Measurements from ENCODE around the gene CCR8.

CCR8 gene

GRCh38 chr3:39323494-39323893, 6.0 kb upstream of the CCR8 start:
- no peak overlapping the region for H3K4me3 ChIP-seq (ENCODE audit: low read length)
- no peak for TF ChIP-seq CTCF (IDR thresholded peaks at IDR 0.05; ENCODE audit: insufficient read depth, low read depth, low read length, missing control alignments)
- no peak for DNase-seq (ENCODE audit: low read depth)

GRCh38 chr3:39325236-39325635, 4.3 kb upstream of the CCR8 start:
- no peak overlapping the region for H3K4me3 ChIP-seq (ENCODE audit: low read length)
- DNase-seq (ENCODE audit: low read depth): no peak
- TF ChIP-seq CTCF (IDR thresholded peaks at IDR 0.05; ENCODE audit: insufficient read depth, low read depth, low read length, missing control alignments): no peak

- H3K4me3 ChIP-seq (ENCODE audit: low read length): no peak overlapping the region
- no peak for DNase-seq (ENCODE audit: low read depth)
- no peak for TF ChIP-seq CTCF (IDR thresholded peaks at IDR 0.05; ENCODE audit: insufficient read depth, low read depth, low read length, missing control alignments)
Measured at GRCh38 chr3:39327053-39327745, 2.3 kb upstream of the CCR8 start.

GRCh38 chr3:39327746-39328349, 1.7 kb upstream of the CCR8 start:
- TF ChIP-seq CTCF (IDR thresholded peaks at IDR 0.05; ENCODE audit: insufficient read depth, low read depth, low read length, missing control alignments): no peak
- H3K4me3 ChIP-seq (ENCODE audit: low read length): no peak overlapping the region
- no peak for DNase-seq (ENCODE audit: low read depth)

GRCh38 chr3:39330824-39331223, 1.3 kb downstream of the CCR8 start:
- no peak for DNase-seq (ENCODE audit: low read depth)
- TF ChIP-seq CTCF (IDR thresholded peaks at IDR 0.05; ENCODE audit: insufficient read depth, low read depth, low read length, missing control alignments): no peak
- no peak overlapping the region for H3K4me3 ChIP-seq (ENCODE audit: low read length)

- DNase-seq (ENCODE audit: low read depth): no peak
- H3K4me3 ChIP-seq (ENCODE audit: low read length): no peak overlapping the region
Measured at GRCh38 chr3:39332525-39332924, 3.0 kb downstream of the CCR8 start.

More at GRCh38 chr3:39332525-39332924, 3.0 kb downstream of the CCR8 start:
- TF ChIP-seq CTCF (IDR thresholded peaks at IDR 0.05; ENCODE audit: insufficient read depth, low read depth, low read length, missing control alignments): no peak

Data from epithelial cell of esophagus (primary cell).